ENCODE results near the gene ZNF296.
"Not testable (repeated sequence)": the region's sequence is repeated elsewhere in the genome, so short reads cannot be mapped to it uniquely, and the experiment has no call there.

GRCh38 chr19:45106363-45106762 is 30.1 kb upstream of the ZNF296 start:
- not testable (repeated sequence) for TF ChIP-seq CTCF (IDR thresholded peaks at IDR 0.05; ENCODE audit: insufficient read depth, low read length); POLR2AphosphoS5 (IDR thresholded peaks at IDR 0.05; ENCODE audit: low read depth)

Data from HL-60 (cell line).